Measurements from ENCODE around the gene WASL.
A peak's percentile ranks its signal among the peaks of the same experiment; 100 is the strongest.
"Not testable (repeated sequence)": the region's sequence is repeated elsewhere in the genome, so short reads cannot be mapped to it uniquely, and the experiment has no call there.

Gene WASL

DNA sequence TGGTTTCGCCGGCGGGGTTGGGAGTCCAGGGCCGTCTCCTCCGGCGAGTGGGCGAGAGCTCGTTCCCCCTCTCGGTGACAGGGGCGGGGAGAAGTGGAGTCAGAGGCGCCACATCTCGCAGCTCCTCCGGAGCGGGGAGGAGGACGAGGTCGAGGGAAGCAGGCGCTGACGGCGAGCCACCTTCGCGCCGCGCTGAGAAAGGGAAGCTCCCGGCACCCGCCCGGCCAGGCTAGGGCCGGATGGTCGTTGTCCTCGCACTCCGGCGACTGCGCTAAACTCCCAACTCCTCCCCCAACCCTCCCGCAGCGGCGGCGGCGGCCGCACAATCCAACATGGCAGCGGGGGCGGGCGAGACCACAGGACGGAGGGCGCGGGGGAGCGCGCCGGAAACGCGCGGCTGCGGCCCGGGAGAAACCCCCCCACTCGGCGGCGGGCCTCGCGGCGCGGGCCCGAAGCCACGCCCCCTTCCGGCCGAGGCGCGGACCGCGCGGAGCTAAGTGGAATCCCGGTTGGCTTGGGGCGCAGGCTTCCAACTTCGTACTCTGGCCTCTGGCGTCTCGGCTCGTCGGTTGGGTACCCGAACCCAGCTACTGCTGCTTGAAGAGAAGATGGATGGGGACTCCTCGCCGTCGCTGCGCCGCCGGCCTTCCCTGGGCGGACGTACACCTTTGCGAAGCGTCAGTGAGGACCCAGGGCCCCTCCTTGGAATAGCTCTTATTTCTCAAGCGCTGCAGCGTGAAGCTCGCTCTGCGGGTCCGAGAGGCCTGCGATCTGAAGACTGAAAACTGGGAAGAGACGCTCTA lies at the start of gene WASL:
TSS of gene WASL (minus strand) at position 270 of the 803 bp plus-strand sequence. CDS start at position 1, 269 bp downstream.
- peak within 1 kb of the TSS; percentile 80 to 87 for H3K9ac ChIP-seq (ENCODE audit: low read length in 2 of 2)
- no peaks in the 10 kb centered on the region for H3K9me3 ChIP-seq (ENCODE audit: control insufficient read depth in 2 of 2, low read length in 2 of 2)
- no peaks in the 10 kb centered on the region for H3K36me3 ChIP-seq (ENCODE audit: control insufficient read depth in 2 of 2, insufficient read depth in 2 of 2, low read length in 2 of 2)
- H3K4me1 ChIP-seq (ENCODE audit: control insufficient read depth, insufficient read depth, low read length), result no peaks in the 10 kb centered on the region
- H3K4me3 ChIP-seq (ENCODE audit: low read length in 2 of 2), result peak within 1 kb of the TSS; percentile 86
- H3K27me3 ChIP-seq (ENCODE audit: control insufficient read depth in 1 of 2, insufficient read depth in 2 of 2, low read length in 2 of 2), result no peaks in the 10 kb centered on the region
- H3K27ac ChIP-seq (ENCODE audit: low read length), result peak within 1 kb of the TSS; percentile 91

DNA sequence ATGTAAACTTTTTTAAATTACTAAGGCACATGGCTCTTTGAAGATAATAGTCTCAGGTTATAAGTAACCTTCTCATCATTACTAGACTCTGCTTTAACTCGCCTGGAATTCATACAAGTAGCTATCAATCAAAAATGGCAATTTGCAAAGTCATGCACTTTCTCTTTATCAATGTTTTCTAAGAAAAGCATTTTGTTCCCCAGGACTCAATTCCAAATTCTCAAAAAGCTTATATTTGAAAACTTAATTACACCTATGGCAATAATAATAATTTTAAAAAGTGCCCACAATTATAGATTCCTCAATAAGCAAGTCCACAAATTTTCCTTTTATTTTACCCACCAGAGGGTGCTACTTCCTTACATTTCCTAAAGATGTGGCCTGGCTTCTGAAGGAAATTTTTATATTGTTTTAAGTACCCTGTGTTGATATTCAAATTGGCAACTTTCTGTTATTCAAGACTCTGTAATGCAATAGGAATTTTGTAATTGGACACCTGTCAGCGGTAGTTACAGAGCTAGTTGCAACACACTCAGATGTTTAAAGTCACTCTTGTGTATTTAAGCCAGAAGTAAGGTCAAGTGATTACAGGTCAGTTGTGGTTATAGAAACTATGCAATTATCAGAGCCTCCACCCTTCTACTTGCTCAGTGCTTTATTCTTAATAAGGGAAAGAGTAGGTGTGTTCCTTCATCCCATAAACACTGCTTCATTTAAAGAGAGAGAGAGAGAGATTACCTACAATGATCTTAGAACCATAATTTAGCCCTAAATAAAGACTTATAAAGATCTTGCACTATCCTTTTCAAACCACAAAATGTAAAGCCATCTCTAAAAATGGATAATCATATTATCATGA lies 49.1 kb upstream of the WASL start:
- no peaks in the 10 kb centered on the region for H3K4me1 ChIP-seq (ENCODE audit: control insufficient read depth, insufficient read depth, low read length)
- no peaks in the 10 kb centered on the region for H3K9me3 ChIP-seq (ENCODE audit: control insufficient read depth in 2 of 2, low read length in 2 of 2)
- no peak overlapping the region for H3K4me3 ChIP-seq (ENCODE audit: low read length in 2 of 2)
- no peaks in the 10 kb centered on the region for H3K36me3 ChIP-seq (ENCODE audit: control insufficient read depth in 2 of 2, insufficient read depth in 2 of 2, low read length in 2 of 2)
- no peak overlapping the region for H3K9ac ChIP-seq (ENCODE audit: low read length in 2 of 2)
- H3K27ac ChIP-seq (ENCODE audit: low read length), result no peak overlapping the region
- H3K27me3 ChIP-seq (ENCODE audit: control insufficient read depth in 1 of 2, insufficient read depth in 2 of 2, low read length in 2 of 2), result no peaks in the 10 kb centered on the region

DNA sequence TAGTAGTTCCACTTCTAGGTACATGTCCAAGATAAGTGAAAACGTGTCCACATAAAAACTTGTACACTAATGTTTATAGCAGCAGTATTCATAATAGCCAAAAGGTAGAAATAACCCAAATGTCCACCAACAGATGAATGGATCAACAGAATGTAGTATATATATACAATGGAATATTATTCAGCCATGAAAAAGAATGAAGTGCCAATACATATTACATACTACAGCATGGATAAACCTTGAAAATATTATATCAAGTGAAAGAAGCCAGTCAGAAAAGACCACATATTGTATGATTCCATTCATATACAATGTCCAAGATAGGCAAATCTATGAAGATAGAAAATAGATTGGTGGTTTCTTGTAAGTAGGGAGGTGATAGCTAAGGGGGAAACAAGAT lies 47.8 kb upstream of the WASL start:
- Histone ChIP-seq H3K4me3 (ENCODE audit: low read length in 2 of 2) (no peak overlapping the region), H3K9ac (ENCODE audit: low read length in 2 of 2) (no peak overlapping the region), H3K9me3 (ENCODE audit: control insufficient read depth in 2 of 2, low read length in 2 of 2) (no peaks in the 10 kb centered on the region), H3K27me3 (ENCODE audit: control insufficient read depth in 1 of 2, insufficient read depth in 2 of 2, low read length in 2 of 2) (no peaks in the 10 kb centered on the region), H3K4me1 (ENCODE audit: control insufficient read depth, insufficient read depth, low read length) (no peaks in the 10 kb centered on the region), H3K27ac (ENCODE audit: low read length) (no peak overlapping the region), H3K36me3 (ENCODE audit: control insufficient read depth in 2 of 2, insufficient read depth in 2 of 2, low read length in 2 of 2) (no peaks in the 10 kb centered on the region)

DNA sequence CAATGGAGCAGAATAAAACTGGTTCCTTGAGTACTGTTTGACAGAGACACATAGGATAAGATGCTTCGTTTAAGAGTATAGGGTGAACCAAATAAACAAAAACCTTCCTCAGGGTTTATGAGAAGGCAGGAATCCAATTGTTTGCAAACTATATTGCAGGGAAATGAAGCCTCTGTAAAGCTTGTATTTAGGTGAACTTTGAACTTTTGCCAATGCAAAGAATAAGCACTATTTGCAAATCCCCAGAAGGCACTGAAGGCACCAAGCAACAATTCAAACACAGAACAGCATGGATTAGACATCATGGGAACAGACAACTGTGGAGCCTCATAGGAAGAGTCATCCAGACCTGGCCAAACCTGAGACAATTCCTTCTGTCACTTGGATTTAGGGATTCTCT lies 47.1 kb upstream of the WASL start:
- no peak overlapping the region for H3K4me3 ChIP-seq (ENCODE audit: low read length in 2 of 2)
- H3K9me3 ChIP-seq (ENCODE audit: control insufficient read depth in 2 of 2, low read length in 2 of 2), result no peaks in the 10 kb centered on the region
- no peaks in the 10 kb centered on the region for H3K27me3 ChIP-seq (ENCODE audit: control insufficient read depth in 1 of 2, insufficient read depth in 2 of 2, low read length in 2 of 2)
- H3K4me1 ChIP-seq (ENCODE audit: control insufficient read depth, insufficient read depth, low read length), result no peaks in the 10 kb centered on the region
- H3K27ac ChIP-seq (ENCODE audit: low read length), result no peak overlapping the region
- no peaks in the 10 kb centered on the region for H3K36me3 ChIP-seq (ENCODE audit: control insufficient read depth in 2 of 2, insufficient read depth in 2 of 2, low read length in 2 of 2)
- no peak overlapping the region for H3K9ac ChIP-seq (ENCODE audit: low read length in 2 of 2)

DNA sequence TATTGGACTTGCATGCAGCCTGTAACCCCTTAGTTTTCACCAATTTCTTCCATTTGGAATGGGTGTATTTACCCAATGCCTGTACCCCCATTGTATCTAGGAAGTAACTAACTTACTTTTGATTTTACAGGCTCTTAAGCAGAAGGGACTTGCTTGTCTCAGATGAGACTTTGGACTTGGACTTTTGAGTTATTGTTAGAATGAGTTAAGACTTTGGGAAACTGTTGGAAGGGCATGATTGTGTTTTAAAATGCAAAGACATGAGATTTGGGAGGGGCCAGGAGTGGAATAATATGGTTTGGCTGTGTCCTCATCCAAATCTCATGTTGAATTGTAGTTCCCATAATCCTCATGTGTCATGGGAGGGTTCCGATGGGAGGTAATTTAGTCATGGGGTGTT lies 46.3 kb upstream of the WASL start:
- H3K9ac ChIP-seq (ENCODE audit: low read length in 2 of 2); H3K36me3 ChIP-seq (ENCODE audit: control insufficient read depth in 2 of 2, insufficient read depth in 2 of 2, low read length in 2 of 2); H3K27me3 ChIP-seq (ENCODE audit: control insufficient read depth in 1 of 2, insufficient read depth in 2 of 2, low read length in 2 of 2); H3K9me3 ChIP-seq (ENCODE audit: control insufficient read depth in 2 of 2, low read length in 2 of 2); H3K27ac ChIP-seq (ENCODE audit: low read length); H3K4me1 ChIP-seq (ENCODE audit: control insufficient read depth, insufficient read depth, low read length); H3K4me3 ChIP-seq (ENCODE audit: low read length in 2 of 2): not testable (repeated sequence)

DNA sequence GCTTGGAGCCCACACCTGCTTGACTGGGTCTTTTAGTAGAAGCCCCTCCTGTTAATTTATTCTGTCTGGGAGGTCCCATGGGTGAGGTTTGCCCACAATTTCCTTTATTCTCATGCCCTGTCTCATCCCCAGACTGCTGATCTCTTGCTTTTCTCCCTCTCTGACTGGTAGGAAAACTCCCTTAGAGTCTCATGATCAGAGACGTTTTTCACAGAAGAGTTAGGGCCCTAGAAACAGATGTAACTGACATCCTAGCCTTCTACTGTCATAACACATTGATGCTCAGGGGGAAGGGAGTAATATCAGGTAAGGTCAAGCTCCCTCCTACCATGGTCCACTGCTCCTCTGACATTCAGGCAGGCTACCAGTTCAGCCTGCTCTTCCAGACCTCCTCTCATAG lies 43.7 kb upstream of the WASL start:
- H3K36me3 ChIP-seq (ENCODE audit: control insufficient read depth in 2 of 2, insufficient read depth in 2 of 2, low read length in 2 of 2), result no peaks in the 10 kb centered on the region
- no peak overlapping the region for H3K4me3 ChIP-seq (ENCODE audit: low read length in 2 of 2)
- no peaks in the 10 kb centered on the region for H3K9me3 ChIP-seq (ENCODE audit: control insufficient read depth in 2 of 2, low read length in 2 of 2)
- no peaks in the 10 kb centered on the region for H3K4me1 ChIP-seq (ENCODE audit: control insufficient read depth, insufficient read depth, low read length)
- H3K27me3 ChIP-seq (ENCODE audit: control insufficient read depth in 1 of 2, insufficient read depth in 2 of 2, low read length in 2 of 2), result no peaks in the 10 kb centered on the region
- H3K27ac ChIP-seq (ENCODE audit: low read length), result no peak overlapping the region
- no peak overlapping the region for H3K9ac ChIP-seq (ENCODE audit: low read length in 2 of 2)

DNA sequence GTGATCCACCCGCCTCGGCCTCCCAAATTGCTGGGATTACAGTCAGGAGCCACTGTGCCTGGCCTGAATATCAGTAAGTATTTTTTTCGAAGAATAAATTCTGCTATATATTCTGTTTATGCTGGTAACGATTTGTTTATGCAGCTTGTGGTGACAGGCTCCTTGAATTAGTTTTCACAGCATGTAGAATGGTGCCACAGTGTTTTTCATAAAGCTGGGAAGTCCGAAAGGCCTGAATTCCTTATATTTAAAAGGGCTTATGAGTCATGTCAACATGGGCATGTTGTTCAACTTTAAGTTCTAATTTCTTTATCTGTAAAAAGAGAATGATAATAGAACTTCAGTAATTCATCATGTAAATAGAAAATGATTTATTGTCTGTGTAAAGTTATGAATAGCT lies 42.2 kb upstream of the WASL start:
- no peak overlapping the region for H3K9ac ChIP-seq (ENCODE audit: low read length in 2 of 2)
- no peaks in the 10 kb centered on the region for H3K9me3 ChIP-seq (ENCODE audit: control insufficient read depth in 2 of 2, low read length in 2 of 2)

DNA sequence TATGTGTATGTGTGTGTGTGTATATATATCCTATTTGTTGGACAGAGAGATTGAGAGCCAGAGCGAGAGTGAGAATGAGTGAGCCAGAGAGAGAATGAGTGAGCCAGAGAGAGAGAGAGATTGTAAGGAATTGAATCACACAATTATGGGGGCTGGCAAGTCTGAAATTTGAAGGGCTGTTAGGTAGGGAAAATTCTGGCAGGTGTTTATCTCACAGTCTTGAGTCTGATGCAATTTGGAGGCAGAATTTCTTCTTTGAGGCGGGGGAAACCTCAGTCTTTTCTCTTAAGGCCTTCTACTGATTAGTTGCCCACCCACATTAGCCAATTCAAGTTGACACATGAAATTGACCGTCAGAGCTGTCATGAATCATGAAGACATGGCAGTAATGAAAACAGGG lies 41.0 kb upstream of the WASL start:
- Histone ChIP-seq H3K27ac (ENCODE audit: low read length) (no peak overlapping the region), H3K9ac (ENCODE audit: low read length in 2 of 2) (no peak overlapping the region), H3K27me3 (ENCODE audit: control insufficient read depth in 1 of 2, insufficient read depth in 2 of 2, low read length in 2 of 2) (no peaks in the 10 kb centered on the region), H3K36me3 (ENCODE audit: control insufficient read depth in 2 of 2, insufficient read depth in 2 of 2, low read length in 2 of 2) (no peaks in the 10 kb centered on the region), H3K4me1 (ENCODE audit: control insufficient read depth, insufficient read depth, low read length) (no peaks in the 10 kb centered on the region), H3K9me3 (ENCODE audit: control insufficient read depth in 2 of 2, low read length in 2 of 2) (no peaks in the 10 kb centered on the region), H3K4me3 (ENCODE audit: low read length in 2 of 2) (no peak overlapping the region)

More for the DNA sequence above, 42.2 kb upstream of the WASL start:
- no peaks in the 10 kb centered on the region for H3K27me3 ChIP-seq (ENCODE audit: control insufficient read depth in 1 of 2, insufficient read depth in 2 of 2, low read length in 2 of 2)
- H3K36me3 ChIP-seq (ENCODE audit: control insufficient read depth in 2 of 2, insufficient read depth in 2 of 2, low read length in 2 of 2), result no peaks in the 10 kb centered on the region
- no peak overlapping the region for H3K4me3 ChIP-seq (ENCODE audit: low read length in 2 of 2)
- no peaks in the 10 kb centered on the region for H3K4me1 ChIP-seq (ENCODE audit: control insufficient read depth, insufficient read depth, low read length)
- no peak overlapping the region for H3K27ac ChIP-seq (ENCODE audit: low read length)

DNA sequence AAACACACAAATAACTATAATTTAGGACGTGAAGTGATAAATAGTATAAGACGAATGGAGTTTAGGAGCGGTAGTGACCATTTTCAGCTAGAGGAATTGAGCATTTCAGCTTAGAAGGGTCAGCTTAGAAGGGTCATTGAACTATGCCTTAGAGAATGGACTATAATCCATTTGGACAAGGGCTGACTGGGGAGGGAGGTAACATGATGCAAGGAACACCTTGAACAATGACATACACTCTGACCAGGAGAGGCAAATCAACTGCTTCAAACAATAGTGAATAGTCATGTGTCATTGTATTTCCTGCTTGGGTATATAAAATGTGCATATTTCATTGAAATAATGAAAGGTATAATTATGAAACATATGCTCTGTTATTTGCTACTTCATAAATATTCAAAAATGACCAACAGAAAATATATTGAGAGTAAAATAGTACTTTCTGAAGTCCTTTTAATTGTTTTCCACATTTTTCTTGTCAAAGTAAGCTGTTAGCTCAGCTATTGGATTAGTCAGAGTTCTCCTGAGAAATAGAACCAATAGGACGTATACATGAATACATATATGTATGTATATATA lies 40.5 kb upstream of the WASL start:
- Histone ChIP-seq H3K9me3 (ENCODE audit: control insufficient read depth in 2 of 2, low read length in 2 of 2) (no peaks in the 10 kb centered on the region), H3K36me3 (ENCODE audit: control insufficient read depth in 2 of 2, insufficient read depth in 2 of 2, low read length in 2 of 2) (no peaks in the 10 kb centered on the region), H3K4me1 (ENCODE audit: control insufficient read depth, insufficient read depth, low read length) (no peaks in the 10 kb centered on the region), H3K27ac (ENCODE audit: low read length) (no peak overlapping the region), H3K27me3 (ENCODE audit: control insufficient read depth in 1 of 2, insufficient read depth in 2 of 2, low read length in 2 of 2) (no peaks in the 10 kb centered on the region), H3K4me3 (ENCODE audit: low read length in 2 of 2) (no peak overlapping the region), H3K9ac (ENCODE audit: low read length in 2 of 2) (no peak overlapping the region)

DNA sequence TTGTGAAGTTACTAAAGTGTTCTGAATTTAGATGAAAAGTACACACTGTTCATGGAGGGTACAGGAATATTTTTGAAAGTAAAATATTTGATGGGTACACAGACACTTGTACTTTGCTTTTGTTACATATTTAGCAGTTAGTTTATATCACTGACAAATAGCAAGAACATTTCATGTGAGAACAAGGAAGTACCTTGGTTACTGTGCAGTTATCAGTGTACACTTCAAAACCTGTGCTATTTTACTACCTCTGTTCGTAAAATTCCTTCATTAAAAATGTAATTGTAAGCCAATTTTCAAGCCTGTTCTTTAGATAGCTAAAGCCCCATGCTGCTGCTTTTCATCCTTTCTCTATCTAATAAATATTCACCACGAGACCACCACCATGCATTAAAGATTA lies 39.8 kb upstream of the WASL start:
- Histone ChIP-seq H3K36me3 (ENCODE audit: control insufficient read depth in 2 of 2, insufficient read depth in 2 of 2, low read length in 2 of 2) (no peaks in the 10 kb centered on the region), H3K4me1 (ENCODE audit: control insufficient read depth, insufficient read depth, low read length) (no peaks in the 10 kb centered on the region), H3K9ac (ENCODE audit: low read length in 2 of 2) (no peak overlapping the region), H3K4me3 (ENCODE audit: low read length in 2 of 2) (no peak overlapping the region), H3K9me3 (ENCODE audit: control insufficient read depth in 2 of 2, low read length in 2 of 2) (no peaks in the 10 kb centered on the region), H3K27me3 (ENCODE audit: control insufficient read depth in 1 of 2, insufficient read depth in 2 of 2, low read length in 2 of 2) (no peaks in the 10 kb centered on the region), H3K27ac (ENCODE audit: low read length) (no peak overlapping the region)
